GM12864 (cell line): ENCODE data around the gene PDRG1.
A peak's percentile ranks its signal among the peaks of the same experiment; 100 is the strongest.

Experiments
- DNase-seq: peaks from one replicate; pipeline ENCODE4 v3.0.0-alpha.2; 2011; ENCODE audit warnings: low read depth
- H3K4me3 ChIP-seq: 2 replicates; pipeline ENCODE4 v1.5.1; 2011; ENCODE audit warnings: mild to moderate bottlenecking, low read depth, low read length, control low read depth
- TF ChIP-seq, protein P1 (sequence below): IDR thresholded peaks from 2 replicates; pipeline ENCODE4 v1.5.1; 2011; ENCODE audit warnings: low read depth, mild to moderate bottlenecking, moderate library complexity, low read length, control low read depth, inconsistent platforms; ENCODE audit errors: missing control alignments

PDRG1 gene

DNA sequence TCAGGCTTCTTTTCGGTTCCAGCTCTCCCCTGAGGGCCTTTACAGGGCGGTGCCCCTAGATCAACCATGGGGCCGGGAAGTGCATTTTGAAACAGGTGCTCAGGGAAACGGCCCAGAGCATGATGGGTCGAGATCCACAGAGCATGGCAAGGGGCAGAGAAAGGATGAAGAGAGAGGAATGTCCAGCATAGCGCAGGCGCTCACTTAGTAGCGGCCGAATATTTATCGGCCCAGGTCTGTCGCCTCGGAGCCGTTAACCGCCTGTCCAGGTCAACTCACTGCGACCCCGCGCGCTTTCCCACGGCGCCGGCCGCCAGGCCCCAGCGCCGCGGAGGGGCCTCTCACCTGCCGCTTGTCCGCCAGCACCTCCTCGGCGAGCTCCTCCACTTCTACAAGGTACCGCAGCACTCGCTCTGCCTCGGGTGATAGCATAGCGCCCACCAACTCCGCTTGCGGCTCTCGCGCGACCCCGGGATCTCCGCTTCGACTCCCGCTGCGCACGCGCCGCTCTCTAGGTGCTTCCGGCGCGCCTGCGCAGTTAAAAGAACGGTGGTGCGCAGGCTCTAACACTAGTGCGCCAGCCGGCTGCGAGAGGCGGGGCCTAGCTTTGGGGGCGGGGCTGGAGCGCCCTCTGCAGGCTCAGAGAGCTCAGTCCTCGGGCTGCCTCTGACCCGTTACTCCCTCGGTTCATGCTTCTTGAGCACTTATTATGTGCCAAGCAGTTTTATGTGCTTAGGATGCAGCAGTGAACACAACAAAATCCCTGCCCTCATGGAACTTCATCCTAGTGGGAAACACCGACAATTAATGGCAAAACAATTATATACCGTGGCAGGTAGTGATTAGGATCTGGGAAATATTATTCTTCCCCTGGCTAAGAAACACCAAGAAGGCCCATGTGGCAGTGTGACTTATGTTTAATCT, at the start of gene PDRG1:
Gene PDRG1, minus strand, starts transcription at position 517 of the 924 bp plus-strand sequence. Its CDS starts 85 bp downstream, at position 432.
- TF ChIP-seq, protein P1, sequence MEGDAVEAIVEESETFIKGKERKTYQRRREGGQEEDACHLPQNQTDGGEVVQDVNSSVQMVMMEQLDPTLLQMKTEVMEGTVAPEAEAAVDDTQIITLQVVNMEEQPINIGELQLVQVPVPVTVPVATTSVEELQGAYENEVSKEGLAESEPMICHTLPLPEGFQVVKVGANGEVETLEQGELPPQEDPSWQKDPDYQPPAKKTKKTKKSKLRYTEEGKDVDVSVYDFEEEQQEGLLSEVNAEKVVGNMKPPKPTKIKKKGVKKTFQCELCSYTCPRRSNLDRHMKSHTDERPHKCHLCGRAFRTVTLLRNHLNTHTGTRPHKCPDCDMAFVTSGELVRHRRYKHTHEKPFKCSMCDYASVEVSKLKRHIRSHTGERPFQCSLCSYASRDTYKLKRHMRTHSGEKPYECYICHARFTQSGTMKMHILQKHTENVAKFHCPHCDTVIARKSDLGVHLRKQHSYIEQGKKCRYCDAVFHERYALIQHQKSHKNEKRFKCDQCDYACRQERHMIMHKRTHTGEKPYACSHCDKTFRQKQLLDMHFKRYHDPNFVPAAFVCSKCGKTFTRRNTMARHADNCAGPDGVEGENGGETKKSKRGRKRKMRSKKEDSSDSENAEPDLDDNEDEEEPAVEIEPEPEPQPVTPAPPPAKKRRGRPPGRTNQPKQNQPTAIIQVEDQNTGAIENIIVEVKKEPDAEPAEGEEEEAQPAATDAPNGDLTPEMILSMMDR = peak; percentile 94
- H3K4me3 ChIP-seq = peak within 1 kb of the TSS; percentile 90
- DNase-seq = peak; percentile 82

DNA sequence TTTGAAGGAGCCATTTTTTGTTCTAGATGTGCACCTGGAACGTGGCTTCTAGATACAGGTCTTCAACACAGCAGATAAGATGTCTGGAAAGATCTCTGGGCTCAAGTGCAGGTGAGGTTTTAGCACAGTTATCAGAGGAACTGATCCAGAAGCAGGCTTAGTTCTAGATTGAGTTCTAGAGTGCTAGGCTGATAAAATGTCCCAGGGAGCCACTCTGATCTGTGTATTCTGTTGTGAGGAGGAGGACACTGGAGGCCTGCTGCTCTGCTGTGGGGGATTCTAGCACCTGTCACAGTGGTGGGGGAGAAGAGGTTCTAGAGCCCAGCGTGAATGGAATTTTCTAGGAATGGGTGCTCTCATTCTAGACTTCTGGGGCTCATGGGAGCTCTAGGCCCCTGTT, 46.4 kb upstream of the PDRG1 start:
- TF ChIP-seq, protein P1 = no peak
- no peak overlapping the region for H3K4me3 ChIP-seq
- DNase-seq = no peak

DNA sequence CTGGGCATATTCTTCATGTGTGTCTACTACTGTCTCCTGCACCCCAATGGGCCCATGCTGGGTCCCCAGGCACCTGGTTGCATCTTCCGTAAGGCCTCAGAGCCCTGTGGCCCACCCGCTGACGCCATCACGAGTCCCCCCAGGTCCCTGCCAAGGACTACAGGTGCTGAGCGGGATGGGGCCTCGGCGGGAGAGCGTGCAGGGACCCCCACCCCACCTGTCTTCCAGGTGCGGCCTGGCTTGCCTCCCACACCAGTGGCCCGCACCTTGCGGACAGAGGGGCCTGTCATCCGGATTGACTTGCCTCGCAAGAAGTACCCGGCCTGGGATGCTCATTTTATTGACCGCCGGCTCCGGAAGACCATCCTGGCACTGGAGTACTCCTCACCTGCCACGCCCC, 45.1 kb upstream of the PDRG1 start:
- TF ChIP-seq, protein P1 = no peak
- no peak overlapping the region for H3K4me3 ChIP-seq
- DNase-seq = no peak

DNA sequence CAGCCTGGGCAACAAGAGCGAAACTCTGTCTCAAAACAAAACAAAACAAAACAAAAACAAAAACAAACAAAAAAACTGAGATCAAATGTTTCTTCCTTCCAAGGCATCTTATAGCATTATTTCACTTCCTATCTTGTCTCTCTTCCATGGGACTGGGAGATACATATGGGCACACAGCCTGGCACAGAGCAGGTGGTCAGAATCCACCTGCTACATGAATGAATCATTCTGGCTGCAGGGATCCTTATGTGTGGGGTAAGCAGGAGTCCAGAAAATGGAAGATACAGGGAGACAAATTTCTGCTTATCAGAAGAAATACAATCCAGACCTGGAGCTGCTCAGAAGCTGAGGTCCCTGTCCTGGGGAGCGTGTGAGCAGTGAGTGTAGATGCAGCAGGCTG, 40.2 kb upstream of the PDRG1 start:
- no peak for DNase-seq
- no peak overlapping the region for H3K4me3 ChIP-seq
- TF ChIP-seq, protein P1 = no peak

DNA sequence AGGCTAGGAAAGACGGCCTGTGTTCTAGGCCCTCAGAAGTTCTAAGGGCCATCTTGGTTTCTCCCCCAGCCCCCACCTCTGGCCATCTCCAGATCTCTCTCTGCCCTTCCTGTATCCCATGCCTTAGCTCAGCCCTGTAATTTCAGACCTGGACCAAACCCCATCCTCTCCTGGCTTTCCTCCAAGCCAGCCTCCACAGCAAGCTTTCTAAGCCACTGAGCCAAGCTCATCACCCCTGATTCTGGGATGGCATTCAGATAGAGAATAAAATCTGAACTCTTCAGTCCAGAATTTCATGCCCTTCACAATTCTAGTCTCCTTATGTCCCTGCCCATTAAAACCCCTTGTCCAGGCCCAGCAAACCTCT, 39.5 kb upstream of the PDRG1 start:
- no peak for DNase-seq
- TF ChIP-seq, protein P1 = no peak
- no peak overlapping the region for H3K4me3 ChIP-seq

DNA sequence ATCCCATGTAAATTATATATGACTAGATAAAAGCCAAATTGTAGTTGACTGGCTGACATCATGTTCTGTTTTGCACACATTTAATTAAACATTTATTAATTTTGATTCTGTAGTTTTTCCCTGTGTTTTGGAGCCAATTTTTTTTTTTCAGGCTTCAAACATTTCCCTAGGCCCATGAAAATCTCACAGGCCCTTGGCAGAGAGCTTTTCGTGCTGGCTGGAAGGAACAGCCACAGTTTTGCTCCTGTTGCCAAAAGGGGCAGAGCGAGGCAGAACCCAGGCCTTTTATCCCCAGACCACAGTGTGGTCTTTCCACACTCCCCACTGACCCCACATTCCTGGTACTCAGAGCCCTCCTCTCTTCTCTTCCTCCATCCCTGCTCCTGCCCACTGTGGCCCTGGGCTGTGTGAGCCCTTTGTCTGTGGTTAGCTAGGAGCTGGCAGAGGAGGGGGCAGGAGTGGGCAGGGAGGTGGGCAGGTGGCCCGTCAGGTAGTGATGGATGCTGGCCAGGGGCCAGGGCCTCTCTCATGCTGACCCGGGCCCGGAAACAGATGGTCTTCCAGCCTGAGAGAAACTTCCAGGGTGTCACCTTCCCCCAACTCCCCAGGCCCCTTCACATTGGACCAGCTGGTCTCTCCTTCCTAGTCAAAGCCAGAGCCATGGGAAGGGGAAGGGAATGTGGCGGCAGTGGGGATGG, 38.9 kb upstream of the PDRG1 start:
- no peak for DNase-seq
- H3K4me3 ChIP-seq = no peak overlapping the region
- TF ChIP-seq, protein P1 = no peak
